Sigmoid colon (tissue), 4 donors: Measurements from ENCODE around the gene KIAA2012.

Experiments used
- EP300 ChIP-seq, 4 donors: sonication (generic); formaldehyde crosslinking; IDR thresholded peaks; one replicate each; pipeline ENCODE4 v1.6.1; 2017; ENCODE audit warnings: antibody characterized with exemption in 4 of 4
- POLR2A ChIP-seq, 2 donors: fragments of 450-650 bp; IDR thresholded peaks; one replicate each; pipeline ENCODE4 v1.6.1; 2016; ENCODE audit warnings: antibody characterized with exemption in 2 of 2, mild to moderate bottlenecking in 2 of 2, moderate library complexity in 2 of 2
- POLR2AphosphoS5 ChIP-seq, 4 donors: sonication (generic); formaldehyde crosslinking; IDR thresholded peaks; one replicate each; pipeline ENCODE4 v1.6.1; 2017; ENCODE audit warnings: antibody characterized with exemption in 4 of 4
- TF ChIP-seq, protein P1 (sequence below), 4 experiments: fragments of 450-650 bp in 3 of 4; fragments of 200-600 bp in 1 of 4; IDR thresholded peaks; one replicate each; pipeline ENCODE4 v1.5.1; 2016 to 2019; ENCODE audit warnings: antibody characterized with exemption in 4 of 4, mild to moderate bottlenecking in 3 of 4, moderate library complexity in 2 of 4

DNA sequence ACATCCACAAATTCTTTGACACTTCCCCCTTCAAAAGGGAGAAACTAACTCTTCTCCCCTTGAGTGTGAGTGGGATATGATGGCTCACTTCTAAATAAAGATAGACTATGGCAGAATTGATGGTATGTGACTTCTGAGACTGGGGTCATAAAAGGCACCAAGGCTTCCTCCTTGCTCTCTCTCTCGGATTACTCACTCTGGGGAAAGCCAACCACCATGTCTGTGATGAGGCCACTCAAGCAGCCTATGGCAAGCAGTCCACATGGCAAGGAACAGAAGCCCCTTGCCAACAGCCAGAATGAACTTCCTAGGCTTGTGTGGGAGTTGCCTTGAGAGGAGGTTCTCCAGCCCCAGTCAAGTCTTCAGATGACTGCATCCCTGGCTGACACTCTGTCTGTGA lies 43.6 kb downstream of the KIAA2012 start:
- no peak for TF ChIP-seq POLR2A (IDR thresholded peaks at IDR 0.05)
- TF ChIP-seq, protein P1, sequence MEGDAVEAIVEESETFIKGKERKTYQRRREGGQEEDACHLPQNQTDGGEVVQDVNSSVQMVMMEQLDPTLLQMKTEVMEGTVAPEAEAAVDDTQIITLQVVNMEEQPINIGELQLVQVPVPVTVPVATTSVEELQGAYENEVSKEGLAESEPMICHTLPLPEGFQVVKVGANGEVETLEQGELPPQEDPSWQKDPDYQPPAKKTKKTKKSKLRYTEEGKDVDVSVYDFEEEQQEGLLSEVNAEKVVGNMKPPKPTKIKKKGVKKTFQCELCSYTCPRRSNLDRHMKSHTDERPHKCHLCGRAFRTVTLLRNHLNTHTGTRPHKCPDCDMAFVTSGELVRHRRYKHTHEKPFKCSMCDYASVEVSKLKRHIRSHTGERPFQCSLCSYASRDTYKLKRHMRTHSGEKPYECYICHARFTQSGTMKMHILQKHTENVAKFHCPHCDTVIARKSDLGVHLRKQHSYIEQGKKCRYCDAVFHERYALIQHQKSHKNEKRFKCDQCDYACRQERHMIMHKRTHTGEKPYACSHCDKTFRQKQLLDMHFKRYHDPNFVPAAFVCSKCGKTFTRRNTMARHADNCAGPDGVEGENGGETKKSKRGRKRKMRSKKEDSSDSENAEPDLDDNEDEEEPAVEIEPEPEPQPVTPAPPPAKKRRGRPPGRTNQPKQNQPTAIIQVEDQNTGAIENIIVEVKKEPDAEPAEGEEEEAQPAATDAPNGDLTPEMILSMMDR (IDR thresholded peaks at IDR 0.05), result no peak
- TF ChIP-seq POLR2AphosphoS5 (IDR thresholded peaks at IDR 0.05), result no peak
- no peak for TF ChIP-seq EP300 (IDR thresholded peaks at IDR 0.05)
